Rectal smooth muscle tissue (tissue), 1 donor: ENCODE data around the gene IKZF4.
A peak's percentile ranks its signal among the peaks of the same experiment; 100 is the strongest.
"Not testable (repeated sequence)": the region's sequence is repeated elsewhere in the genome, so short reads cannot be mapped to it uniquely, and the experiment has no call there.

Source experiments
- H3K27ac ChIP-seq: one replicate; pipeline ENCODE4 v1.7.0; 2013; ENCODE audit warnings: low read depth, low read length, inconsistent platforms
- H3K27me3 ChIP-seq: one replicate; pipeline ENCODE4 v1.7.0; 2013; ENCODE audit warnings: low read length; ENCODE audit not compliant: control insufficient read depth, insufficient read depth
- H3K36me3 ChIP-seq: one replicate; pipeline ENCODE4 v1.7.0; 2013; ENCODE audit warnings: low read length; ENCODE audit not compliant: control insufficient read depth, insufficient read depth
- H3K4me1 ChIP-seq: one replicate; pipeline ENCODE4 v1.7.0; 2013; ENCODE audit warnings: low read length; ENCODE audit not compliant: control insufficient read depth, insufficient read depth
- H3K4me3 ChIP-seq: one replicate; pipeline ENCODE4 v1.7.0; 2013; ENCODE audit warnings: low read length
- H3K9ac ChIP-seq: one replicate; pipeline ENCODE4 v1.7.0; 2013; ENCODE audit warnings: low read length

The IKZF4 gene

DNA sequence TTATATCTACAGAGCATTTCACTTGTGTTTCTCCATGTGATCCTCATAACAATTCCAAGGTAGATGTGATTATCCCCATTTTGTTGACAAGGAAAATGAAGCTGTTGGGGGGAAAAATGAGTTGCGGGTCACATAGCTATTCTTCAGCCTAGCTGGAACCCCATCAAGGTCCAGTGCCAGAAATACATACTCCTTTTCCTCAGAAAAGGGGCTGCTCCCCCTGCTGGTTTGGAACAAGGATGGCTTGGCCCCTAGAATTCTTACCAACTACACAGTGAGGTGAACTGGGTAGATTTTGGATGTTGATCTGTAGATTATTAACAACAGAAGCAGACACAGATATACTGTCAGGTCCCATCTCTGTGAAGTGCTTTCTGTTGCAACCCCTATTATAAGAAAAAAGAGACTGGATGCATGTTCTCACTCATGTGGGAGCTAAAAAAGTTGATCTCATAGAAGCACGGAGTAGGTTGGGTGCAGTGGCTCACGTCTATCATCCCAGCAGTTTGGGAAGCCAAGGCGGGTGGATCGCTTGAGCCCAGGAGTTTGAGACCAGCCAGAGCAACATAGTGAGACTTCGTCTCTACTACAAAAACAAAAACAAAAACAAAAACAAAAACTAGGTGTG, 8.9 kb downstream of the IKZF4 start:
- Histone ChIP-seq H3K9ac (no peak overlapping the region), H3K27ac (no peak overlapping the region), H3K36me3 (peaks cover 5% of the 10 kb centered on the region), H3K4me1 (no peaks in the 10 kb centered on the region), H3K4me3 (no peak overlapping the region), H3K27me3 (no peaks in the 10 kb centered on the region)

DNA sequence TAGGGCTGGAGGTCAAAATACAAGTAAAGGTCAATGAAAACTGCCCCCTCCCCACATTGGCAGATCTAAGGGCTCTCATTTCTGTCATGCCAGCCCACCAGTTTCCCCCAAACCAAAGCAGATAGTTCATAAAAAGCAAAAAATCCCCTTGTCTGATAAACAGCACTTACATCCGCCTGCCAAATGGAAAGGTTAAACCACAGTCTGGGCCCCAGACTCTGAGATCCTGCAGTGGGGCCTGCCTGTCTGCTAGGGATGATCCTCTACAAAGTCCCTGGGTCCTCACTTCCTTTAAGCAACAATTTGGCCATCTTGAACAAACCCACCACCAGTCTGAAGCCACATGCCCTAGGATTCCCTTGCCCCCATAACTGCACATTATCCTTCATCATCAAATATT, 11.1 kb downstream of the IKZF4 start:
- Histone ChIP-seq H3K4me3 (no peak overlapping the region), H3K27me3 (no peaks in the 10 kb centered on the region), H3K9ac (no peak overlapping the region), H3K27ac (no peak overlapping the region), H3K36me3 (peaks cover 13% of the 10 kb centered on the region), H3K4me1 (no peaks in the 10 kb centered on the region)

DNA sequence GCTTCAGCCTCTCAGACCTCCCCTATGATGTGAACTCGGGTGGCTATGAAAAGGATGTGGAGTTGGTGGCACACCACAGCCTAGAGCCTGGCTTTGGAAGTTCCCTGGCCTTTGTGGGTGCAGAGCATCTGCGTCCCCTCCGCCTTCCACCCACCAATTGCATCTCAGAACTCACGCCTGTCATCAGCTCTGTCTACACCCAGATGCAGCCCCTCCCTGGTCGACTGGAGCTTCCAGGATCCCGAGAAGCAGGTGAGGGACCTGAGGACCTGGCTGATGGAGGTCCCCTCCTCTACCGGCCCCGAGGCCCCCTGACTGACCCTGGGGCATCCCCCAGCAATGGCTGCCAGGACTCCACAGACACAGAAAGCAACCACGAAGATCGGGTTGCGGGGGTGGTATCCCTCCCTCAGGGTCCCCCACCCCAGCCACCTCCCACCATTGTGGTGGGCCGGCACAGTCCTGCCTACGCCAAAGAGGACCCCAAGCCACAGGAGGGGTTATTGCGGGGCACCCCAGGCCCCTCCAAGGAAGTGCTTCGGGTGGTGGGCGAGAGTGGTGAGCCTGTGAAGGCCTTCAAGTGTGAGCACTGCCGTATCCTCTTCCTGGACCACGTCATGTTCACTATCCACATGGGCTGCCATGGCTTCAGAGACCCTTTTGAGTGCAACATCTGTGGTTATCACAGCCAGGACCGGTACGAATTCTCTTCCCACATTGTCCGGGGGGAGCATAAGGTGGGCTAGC, 13.9 kb downstream of the IKZF4 start:
- Histone ChIP-seq H3K9ac (no peak overlapping the region), H3K36me3 (peaks cover 13% of the 10 kb centered on the region), H3K27me3 (no peaks in the 10 kb centered on the region), H3K27ac (no peak overlapping the region), H3K4me3 (no peak overlapping the region), H3K4me1 (no peaks in the 10 kb centered on the region)

DNA sequence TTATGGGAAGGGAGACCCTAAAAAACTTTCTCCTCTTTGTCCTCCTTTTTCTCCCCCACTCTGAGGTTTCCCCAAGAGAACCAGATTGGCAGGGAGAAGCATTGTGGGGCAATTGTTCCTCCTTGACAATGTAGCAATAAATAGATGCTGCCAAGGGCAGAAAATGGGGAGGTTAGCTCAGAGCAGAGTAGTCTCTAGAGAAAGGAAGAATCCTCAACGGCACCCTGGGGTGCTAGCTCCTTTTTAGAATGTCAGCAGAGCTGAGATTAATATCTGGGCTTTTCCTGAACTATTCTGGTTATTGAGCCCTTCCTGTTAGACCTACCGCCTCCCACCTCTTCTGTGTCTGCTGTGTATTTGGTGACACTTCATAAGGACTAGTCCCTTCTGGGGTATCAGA, 16.3 kb downstream of the IKZF4 start:
- Histone ChIP-seq H3K27me3 (no peaks in the 10 kb centered on the region), H3K36me3 (peaks cover 13% of the 10 kb centered on the region), H3K27ac (no peak overlapping the region), H3K4me1 (peaks cover 6% of the 10 kb centered on the region), H3K9ac (no peak overlapping the region), H3K4me3 (no peak overlapping the region)

DNA sequence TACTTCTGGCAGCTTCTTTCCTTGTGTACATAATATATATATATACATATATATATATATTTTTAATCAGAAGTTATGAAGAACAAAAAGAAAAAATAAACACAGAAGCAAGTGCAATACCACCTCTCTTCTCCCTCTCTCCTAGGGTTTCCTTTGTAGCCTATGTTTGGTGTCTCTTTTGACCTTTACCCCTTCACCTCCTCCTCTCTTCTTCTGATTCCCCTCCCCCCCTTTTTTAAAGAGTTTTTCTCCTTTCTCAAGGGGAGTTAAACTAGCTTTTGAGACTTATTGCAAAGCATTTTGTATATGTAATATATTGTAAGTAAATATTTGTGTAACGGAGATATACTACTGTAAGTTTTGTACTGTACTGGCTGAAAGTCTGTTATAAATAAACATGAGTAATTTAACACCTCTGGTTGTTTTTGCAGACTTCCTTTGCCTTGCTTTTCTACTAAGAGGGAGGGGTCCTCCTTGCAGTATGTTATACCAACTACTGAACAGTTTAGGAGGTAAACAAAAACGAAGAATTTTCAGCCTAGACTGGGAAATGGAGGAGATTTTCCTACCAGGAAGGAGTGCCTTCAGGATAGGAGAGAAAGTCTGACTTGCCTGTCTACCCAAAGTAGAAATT, 17.3 kb downstream of the IKZF4 start:
- H3K9ac ChIP-seq = no peak overlapping the region
- peaks cover 13% of the 10 kb centered on the region for H3K4me1 ChIP-seq
- peaks cover 10% of the 10 kb centered on the region for H3K36me3 ChIP-seq
- no peaks in the 10 kb centered on the region for H3K27me3 ChIP-seq
- H3K27ac ChIP-seq = no peak overlapping the region
- no peak overlapping the region for H3K4me3 ChIP-seq

DNA sequence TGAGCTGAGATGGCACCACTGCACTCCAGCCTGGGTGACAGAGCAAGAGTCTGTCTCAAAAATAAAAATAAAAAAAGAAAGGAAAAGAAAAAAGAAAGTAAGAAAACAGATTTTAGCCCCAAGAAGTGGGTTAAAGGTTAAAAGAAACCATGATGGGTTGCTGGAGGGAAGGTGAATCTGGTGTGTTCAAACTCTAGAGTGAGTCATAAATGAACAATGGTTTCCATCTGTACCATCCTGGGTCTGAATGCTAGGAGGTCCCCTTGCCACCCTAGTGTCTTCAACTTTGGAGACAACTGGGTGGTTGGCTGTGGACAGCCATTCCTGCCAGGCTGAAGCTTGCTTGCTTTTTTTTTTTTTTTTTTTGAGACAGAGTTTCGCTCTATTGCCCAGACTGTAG, 19.3 kb downstream of the IKZF4 start:
- Histone ChIP-seq H3K27ac (no peak overlapping the region), H3K9ac (no peak overlapping the region), H3K4me3 (no peak overlapping the region), H3K4me1 (peaks cover 16% of the 10 kb centered on the region), H3K36me3 (peaks cover 10% of the 10 kb centered on the region), H3K27me3 (no peaks in the 10 kb centered on the region)

DNA sequence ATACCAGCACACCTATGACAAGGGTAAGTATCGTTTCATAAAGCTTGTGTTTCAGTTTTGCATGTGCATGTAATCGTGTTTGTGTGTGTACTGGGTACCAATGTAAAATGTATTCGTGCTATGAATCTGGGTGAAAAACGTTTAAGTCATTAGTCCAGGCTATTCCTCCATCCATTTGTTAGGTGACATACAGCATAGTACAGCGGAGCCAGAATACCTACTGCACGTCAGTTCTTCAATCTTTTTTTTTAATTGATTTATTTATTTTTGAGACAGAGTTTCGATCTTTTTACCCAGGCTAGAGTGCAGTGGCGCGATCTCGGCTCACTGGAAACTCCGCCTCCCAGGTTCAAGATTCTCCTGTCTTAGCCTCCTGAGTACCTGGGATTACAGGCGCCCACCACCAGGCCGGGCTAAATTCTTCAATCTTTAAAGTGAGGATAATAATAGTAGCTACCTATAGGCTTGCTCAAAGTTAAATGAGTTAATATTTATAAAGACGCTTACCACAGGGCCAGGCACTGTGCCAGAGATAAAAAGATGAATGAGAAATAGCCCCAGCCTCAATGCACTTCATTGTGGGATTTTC, 20.2 kb downstream of the IKZF4 start:
- Histone ChIP-seq H3K4me3 (peak overlapping the region; percentile 58), H3K4me1 (peaks cover 16% of the 10 kb centered on the region), H3K27ac (peak overlapping the region; percentile 90), H3K36me3 (peaks cover 9% of the 10 kb centered on the region), H3K27me3 (no peaks in the 10 kb centered on the region), H3K9ac (peak overlapping the region; percentile 47)

DNA sequence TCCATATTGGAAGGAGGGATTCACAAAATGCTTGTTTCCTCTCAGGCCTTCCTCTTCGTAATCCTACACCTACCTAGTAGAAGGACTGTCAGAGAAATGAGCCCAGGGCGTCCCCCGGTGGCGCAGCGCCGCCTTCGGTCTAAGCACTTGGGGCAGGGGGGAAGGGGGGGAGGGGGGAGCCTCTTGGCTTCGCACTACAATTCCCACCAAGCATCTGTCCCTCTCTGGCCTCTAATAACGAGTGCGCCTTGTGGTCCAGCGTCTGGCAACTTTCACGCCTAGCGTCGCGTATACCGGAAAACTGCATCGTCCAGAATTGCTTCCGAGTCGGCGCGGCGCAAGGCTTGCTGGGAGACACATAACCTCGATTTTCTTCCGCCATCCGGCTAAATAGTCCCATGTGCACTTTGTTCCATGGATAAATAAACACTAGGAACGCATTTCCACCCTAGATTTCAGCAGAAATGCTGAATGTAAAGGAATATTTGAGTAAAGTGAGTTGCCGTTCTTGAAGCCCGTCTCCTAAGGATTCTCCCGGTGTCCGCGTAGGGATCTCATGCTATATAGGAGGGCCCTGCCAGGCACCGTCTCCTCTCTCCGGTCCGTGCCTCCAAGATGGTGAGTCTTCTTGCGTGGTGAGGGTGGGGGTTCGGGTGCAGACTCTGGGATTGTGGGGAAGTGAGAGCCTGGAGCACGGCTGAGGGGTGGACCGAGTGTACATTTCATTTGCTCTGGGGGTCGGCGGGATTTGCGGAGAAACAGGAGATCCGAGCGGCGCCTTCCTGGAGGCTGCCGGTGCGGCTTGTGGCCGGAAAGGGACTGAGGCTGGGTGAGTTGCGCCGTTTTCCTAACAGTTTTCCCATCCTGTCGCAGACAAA, 20.9 kb downstream of the IKZF4 start, which contains the start of gene RPS26:
Gene RPS26 (plus strand): TSS at position 367 of the 878 bp plus-strand sequence. CDS start 249 bp downstream, at position 616.
- Histone ChIP-seq H3K4me3 (peak within 1 kb of the TSS; percentile 99), H3K4me1 (peaks cover 16% of the 10 kb centered on the region), H3K27ac (peak within 1 kb of the TSS; percentile 90), H3K27me3 (no peaks in the 10 kb centered on the region), H3K36me3 (peaks cover 9% of the 10 kb centered on the region), H3K9ac (peak within 1 kb of the TSS; percentile 96)

DNA sequence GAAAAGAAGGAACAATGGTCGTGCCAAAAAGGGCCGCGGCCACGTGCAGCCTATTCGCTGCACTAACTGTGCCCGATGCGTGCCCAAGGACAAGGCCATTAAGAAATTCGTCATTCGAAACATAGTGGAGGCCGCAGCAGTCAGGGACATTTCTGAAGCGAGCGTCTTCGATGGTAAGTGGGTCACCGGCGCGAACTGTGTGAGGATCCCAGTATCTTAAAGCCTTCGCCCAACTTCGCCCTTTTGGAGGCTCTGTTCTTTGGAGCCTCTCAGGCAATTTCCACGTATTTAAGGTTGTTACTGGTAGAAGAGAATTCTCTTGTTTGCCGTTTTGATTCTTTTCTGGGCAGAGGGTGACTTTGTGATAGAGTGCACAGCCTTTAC, 21.6 kb downstream of the IKZF4 start:
- H3K27me3 ChIP-seq, H3K36me3 ChIP-seq: not testable (repeated sequence)
- H3K9ac ChIP-seq = peak overlapping the region; percentile 96
- H3K4me3 ChIP-seq = peak overlapping the region; percentile 99
- peak overlapping the region; percentile 90 for H3K27ac ChIP-seq
- H3K4me1 ChIP-seq = peaks cover 16% of the 10 kb centered on the region

DNA sequence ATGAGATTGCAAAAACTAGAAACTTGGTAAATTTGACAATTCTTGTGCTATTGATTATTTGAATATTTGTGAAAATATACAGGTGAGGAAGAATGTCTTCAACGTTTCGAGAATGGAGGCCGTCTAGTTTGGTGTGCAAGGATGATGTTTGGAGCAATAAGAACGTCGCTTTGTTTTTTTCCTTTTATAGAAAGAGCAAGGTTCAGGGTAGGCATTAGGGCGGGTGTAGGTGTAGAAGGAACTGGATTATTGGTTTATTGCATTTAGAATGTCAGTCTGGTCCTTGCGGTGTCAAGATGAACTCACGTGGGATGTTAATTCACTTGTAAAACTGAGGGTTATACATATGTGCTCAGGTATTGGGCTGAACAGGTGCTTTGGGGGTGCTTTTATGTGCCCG, 22.0 kb downstream of the IKZF4 start:
- peaks cover 9% of the 10 kb centered on the region for H3K36me3 ChIP-seq
- H3K27me3 ChIP-seq = no peaks in the 10 kb centered on the region
- peak overlapping the region; percentile 96 for H3K9ac ChIP-seq
- H3K27ac ChIP-seq = peak overlapping the region; percentile 90
- peaks cover 16% of the 10 kb centered on the region for H3K4me1 ChIP-seq
- H3K4me3 ChIP-seq = peak overlapping the region; percentile 99

DNA sequence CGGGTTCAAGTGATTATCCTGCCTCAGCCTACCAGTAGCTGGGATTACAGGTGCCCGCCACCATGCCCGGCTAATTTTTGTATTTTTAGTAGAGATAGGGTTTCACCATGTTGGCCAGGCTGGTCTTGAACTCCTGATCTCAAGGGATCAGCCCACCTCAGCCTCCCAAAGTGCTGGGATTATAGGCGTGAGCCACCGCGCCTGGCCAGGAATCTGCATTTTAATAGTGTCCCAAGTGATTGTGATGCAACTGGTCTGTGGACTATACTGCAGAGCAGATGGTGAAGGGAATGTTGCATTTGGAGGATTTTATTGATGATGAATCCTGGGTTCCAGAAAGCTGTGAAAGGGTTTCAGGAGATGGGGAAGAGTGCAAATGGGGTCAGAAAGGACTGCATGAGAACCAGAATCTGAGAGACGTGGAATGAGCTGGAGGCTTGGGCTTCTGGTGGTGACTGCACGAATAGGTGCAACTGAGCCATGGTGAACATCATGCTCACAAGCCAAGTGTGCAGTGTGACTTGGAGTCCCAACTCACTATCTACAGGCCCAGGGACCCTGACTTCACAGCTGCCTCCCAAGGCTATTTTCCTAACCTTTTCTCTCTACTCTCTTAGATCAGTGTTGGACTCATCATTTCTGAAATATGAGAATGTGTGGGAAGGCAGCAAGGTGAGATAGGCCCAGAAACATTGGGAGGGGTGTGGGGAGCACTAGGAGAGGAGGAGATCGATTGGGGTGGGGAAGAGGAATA, 25.4 kb downstream of the IKZF4 start:
- Histone ChIP-seq H3K4me3 (no peak overlapping the region), H3K9ac (no peak overlapping the region), H3K27me3 (no peaks in the 10 kb centered on the region), H3K4me1 (peaks cover 12% of the 10 kb centered on the region), H3K36me3 (peaks cover 9% of the 10 kb centered on the region), H3K27ac (no peak overlapping the region)
